T-helper 22 cell (primary cell): Measurements from ENCODE around the gene SASH1.

Experiments used
- DNase-seq: peaks from one replicate; pipeline ENCODE4 v3.0.0-alpha.2; 2020; ENCODE audit warnings: low read depth

Gene SASH1

GRCh38 chr6:148497257-148497656, 154.6 kb downstream of the SASH1 start:
- DNase-seq, result no peak

- DNase-seq, result no peak
These were observed 155.1 kb downstream of the SASH1 start for GRCh38 chr6:148497717-148498116.

GRCh38 chr6:148500402-148500801, 157.8 kb downstream of the SASH1 start:
- DNase-seq, result no peak

- DNase-seq, result no peak
These were observed 158.5 kb downstream of the SASH1 start for GRCh38 chr6:148501178-148501590.

GRCh38 chr6:148502083-148502772, 159.6 kb downstream of the SASH1 start:
- DNase-seq, result no peak

- no peak for DNase-seq
These were observed 160.1 kb downstream of the SASH1 start for GRCh38 chr6:148502773-148503135.

- no peak for DNase-seq
These were observed 161.1 kb downstream of the SASH1 start for GRCh38 chr6:148503703-148504102.

- DNase-seq, result no peak
These were observed 165.1 kb downstream of the SASH1 start for GRCh38 chr6:148507774-148508173.

GRCh38 chr6:148508401-148509041, 165.9 kb downstream of the SASH1 start:
- no peak for DNase-seq

GRCh38 chr6:148509119-148509799, 166.6 kb downstream of the SASH1 start:
- no peak for DNase-seq

GRCh38 chr6:148509800-148510581, 167.4 kb downstream of the SASH1 start:
- no peak for DNase-seq

GRCh38 chr6:148513145-148514071, 170.8 kb downstream of the SASH1 start:
- DNase-seq, result no peak

- no peak for DNase-seq
These were observed 171.6 kb downstream of the SASH1 start for GRCh38 chr6:148514091-148514845.

GRCh38 chr6:148516217-148516616, 173.6 kb downstream of the SASH1 start:
- DNase-seq, result no peak

GRCh38 chr6:148516617-148517016, 174.0 kb downstream of the SASH1 start:
- no peak for DNase-seq

GRCh38 chr6:148517470-148517869, 174.8 kb downstream of the SASH1 start:
- DNase-seq, result no peak

GRCh38 chr6:148518511-148519156, 176.0 kb downstream of the SASH1 start:
- DNase-seq, result no peak

GRCh38 chr6:148520109-148520841, 177.6 kb downstream of the SASH1 start:
- no peak for DNase-seq

- DNase-seq, result no peak
These were observed 178.5 kb downstream of the SASH1 start for GRCh38 chr6:148521158-148521557.
